ENCODE results near the gene COQ7.

COQ7 gene

DNA sequence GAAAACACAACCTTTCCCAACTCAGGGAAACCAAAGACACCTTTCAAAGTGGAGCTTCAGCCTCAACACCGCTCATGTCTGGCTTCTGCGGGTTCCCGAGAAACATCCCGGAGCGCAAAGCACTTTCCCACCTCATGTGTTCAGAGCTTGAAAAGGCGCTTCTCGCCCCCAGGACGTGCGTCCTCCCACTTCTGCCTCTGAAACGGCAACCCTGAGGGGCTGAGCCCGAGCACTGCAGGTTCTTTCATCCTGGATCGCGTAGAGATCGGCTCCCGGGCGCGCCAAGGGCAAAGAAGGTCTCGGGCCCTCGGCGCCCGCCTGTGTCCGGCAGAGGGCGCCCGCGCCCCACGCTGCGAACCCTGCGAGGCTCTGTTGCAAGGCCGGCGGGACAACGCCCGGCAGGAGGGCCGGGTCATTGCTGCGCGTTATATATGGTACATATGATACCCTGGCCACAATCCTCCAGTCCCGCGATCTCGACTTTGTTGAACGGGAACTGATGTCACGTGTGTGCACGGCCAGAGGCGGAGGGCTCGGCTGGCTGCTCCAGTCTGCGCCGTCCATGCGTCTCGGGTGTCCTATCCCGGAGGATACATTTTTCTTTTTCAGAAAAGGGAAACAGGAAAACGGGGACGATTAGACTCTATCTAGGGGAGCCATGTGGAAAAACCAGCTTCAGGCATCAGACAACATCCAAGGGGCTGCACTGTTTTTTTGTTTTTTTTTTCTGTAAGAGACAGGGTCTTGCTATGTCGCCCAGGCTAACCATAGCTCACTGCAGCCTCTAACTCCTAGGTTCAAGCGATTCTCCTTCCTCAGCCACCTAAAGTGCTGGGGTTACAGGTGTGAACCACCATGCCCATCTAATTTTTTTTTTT lies 19.1 kb downstream of the COQ7 start:
- DNase-seq, result peak; percentile 89

DNA sequence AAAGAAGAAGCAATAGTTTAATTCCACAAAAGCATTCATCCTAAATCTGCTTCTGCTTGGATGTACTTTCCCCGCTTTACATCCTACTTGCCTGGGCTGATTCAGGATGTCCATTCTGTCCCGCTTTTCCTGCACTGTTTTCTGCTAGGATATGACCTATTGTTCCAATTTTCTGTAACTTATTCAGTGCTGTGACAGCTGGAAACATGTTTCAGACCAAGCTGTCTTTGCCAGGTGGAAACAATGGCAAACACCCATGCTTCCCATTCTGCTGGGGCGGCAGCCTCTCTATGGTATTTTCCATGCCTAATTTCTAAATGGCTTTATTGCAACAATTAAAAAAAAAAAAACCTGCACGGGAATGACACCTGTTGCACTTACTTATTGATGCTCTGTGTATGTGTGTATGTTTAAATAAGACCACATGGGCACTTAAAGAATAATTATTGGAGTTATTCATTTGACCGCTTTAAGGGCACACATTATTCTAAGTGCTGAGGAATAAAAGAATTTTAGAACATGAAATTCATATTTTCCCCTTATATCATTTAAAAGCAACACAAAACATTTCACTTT lies 21.0 kb downstream of the COQ7 start:
- DNase-seq, result no peak

GRCh38 chr16:19089410-19089955 lies 22.1 kb downstream of the COQ7 start:
- DNase-seq, result no peak

- no peak for DNase-seq
Observed at GRCh38 chr16:19090916-19091315, 23.5 kb downstream of the COQ7 start.

DNA sequence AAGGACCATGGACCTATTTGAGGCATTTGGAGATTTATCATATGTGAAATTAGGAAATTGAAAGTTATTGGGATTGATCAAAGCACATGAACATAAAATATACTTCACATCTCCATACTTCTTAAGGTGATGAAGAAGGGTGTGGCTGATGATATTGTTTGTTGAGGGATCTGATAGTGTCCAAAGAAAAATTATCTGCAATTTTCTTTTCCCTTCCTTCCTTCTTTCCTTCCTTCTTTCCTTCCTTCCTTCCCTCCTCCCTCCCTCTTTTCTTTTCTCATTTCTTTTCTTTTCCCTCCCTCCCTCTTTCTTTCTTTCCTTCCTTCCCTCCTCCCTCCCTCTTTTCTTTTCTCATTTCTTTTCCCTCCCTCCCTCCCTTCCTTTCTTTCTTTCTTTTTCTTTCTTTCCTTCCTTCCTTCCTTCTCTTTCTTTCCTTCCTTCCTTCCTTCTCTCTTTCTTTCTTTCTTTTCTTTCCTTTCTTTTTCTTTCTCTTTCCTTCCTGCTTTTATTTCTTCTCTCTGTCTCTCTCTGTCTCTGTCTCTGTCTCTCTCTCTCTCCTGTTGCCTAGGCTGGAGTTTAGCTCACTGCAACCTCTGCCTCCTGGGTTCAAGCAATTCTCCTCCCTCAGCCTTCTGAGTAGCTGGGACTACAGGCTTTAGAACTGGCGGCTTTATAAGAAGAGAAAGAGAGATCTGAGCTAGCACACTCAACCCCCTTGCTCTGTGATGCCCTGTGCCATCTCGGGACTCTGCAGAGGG lies 25.4 kb downstream of the COQ7 start:
- DNase-seq, result no peak

DNA sequence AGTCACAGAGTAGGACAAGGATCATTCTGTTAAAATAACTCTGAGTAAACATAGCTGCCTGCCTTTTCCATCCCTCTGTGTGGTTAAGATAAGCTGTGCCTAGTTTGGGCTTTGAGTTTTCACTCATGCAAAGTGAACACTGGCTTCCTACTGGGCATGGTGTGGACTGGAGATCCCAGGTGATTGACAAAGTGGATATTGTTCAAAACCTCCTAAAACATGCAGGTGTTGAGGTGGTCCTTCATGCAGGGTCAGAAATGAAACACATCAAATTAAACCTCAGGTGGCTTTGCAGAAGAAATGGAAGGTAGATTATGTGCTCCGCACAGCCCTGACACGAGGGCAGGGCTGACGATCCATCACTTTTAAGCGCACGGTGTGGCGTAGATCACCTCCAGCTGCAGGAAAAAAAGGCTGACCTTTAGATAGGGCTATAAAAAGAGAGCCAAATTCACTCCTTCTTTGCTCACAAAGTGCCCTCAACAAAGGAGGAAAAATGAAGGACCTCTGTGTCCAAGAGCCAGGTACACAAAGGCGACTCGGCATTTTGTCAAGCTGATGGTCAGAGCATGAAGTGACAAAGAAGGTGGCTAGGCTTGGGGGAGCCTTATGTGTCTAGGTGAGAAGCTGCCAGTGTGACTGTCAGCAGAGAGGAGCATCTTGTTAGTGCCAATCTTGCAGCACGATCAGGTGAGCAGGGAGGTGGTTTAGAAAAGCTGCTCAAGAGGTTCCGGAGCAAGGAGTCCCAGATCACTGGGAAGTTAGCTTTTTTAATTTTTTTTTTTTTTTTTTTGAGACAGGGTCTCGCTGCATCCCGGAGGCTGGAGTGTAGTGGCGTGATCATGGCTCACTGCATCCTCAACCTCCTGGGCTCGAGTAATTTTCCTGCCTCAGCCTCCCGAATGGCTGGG lies 26.5 kb downstream of the COQ7 start:
- DNase-seq, result no peak

DNA sequence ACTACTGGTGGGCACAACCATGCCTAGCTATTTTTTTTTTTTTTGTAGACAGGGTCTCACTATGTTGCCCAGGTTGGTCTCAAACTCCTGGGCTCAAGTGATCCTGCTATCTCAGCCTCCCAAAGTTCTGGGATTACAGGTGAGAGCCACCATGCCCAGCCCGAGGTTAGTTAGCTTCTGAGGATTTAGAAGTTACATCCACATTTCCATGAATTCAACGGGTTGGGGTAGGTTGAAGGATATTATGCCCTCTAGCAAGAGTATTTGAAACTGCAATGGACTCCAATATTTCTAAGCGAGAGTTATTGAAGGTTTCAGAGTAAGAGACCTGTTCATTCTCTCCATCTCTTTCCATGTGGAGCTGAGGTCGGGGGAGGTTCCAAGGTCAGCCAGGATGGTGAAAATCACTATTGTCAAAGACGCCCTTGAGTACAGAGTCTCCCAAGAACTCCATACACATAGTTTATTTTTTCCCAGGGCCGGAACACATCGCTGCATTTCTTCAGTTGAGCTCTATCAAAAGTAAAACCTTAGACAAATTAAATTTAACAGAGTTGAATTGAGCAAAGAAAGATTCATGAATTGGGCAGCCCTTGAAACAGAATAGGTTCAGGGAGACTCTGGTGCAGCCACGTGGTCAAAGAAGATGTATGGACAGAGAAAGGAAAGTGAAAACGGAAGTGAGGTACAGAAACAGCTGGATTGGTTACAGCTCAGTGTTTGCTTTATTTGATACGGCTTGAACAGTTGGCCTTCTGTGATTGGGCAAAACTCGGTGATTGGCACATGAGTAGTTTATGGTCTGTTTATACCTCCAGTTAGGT lies 27.3 kb downstream of the COQ7 start:
- DNase-seq, result no peak

DNA sequence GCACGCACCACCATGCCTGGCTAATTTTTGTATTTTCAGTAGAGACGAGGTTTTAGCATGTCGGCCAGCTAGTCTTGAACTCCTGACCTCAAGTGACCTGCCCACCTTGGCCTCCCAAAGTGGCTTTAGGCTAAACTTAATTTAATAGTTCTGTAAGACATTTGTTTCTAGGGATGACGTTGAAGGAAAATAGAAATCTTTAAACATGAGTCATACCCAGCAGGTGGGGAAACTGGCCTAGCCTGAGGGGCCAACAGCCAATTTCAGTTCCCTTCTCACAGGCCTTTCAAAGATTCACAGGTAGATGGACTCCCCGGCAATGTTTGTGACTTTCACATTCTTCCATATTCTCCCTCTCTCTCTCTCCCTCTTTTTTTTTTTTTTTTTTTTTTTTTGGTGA lies 28.2 kb downstream of the COQ7 start:
- DNase-seq, result no peak

DNA sequence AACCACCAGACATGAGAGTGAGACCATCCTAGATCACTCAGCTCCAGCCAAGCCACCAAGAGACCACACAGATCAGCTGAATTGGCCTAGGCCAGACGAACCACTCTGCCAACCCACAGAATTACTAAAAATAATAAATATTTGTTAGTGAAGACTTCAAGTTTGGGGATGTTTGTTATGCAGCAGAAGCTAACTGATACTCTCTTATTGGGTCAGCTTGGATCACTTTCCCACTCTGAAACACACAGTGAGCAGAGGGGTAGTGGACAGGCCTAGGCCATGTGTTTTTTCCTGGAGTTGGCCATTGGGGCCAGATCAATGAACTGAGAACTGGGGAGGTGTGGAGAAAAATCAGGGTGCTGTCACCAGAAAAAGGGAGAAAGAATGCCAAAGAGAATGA lies 30.8 kb downstream of the COQ7 start:
- DNase-seq, result no peak

GRCh38 chr16:19102187-19102872 lies 34.9 kb downstream of the COQ7 start:
- DNase-seq, result no peak

DNA sequence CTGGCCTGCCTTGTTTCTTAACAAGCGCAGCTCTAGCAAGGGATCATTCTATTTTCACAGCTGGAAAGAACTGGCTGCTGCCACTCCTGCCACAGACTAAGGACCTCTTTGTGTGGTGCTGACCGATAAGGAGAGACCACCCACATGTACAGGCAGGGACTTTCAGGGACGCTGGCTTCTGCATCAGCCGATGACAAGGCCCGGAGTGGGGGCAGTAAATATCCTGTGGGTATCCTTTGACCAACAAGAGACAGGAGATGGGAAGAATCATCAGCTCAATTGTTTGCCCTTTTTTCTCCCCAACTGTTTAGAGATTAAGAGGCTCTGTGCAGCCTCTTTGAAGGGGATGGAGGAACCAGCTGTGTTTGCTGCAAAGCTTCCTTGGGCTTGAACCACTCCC lies 37.2 kb downstream of the COQ7 start:
- DNase-seq, result no peak

- DNase-seq, result no peak
Observed at GRCh38 chr16:19105131-19105530, 37.7 kb downstream of the COQ7 start.

- DNase-seq, result no peak
Observed at GRCh38 chr16:19105891-19106624, 38.6 kb downstream of the COQ7 start.

- DNase-seq, result no peak
Observed at GRCh38 chr16:19106625-19107020, 39.2 kb downstream of the COQ7 start.

GRCh38 chr16:19108409-19109287 lies 41.2 kb downstream of the COQ7 start:
- no peak for DNase-seq

- DNase-seq, result no peak
Observed at GRCh38 chr16:19109288-19109664, 41.9 kb downstream of the COQ7 start.

DNA sequence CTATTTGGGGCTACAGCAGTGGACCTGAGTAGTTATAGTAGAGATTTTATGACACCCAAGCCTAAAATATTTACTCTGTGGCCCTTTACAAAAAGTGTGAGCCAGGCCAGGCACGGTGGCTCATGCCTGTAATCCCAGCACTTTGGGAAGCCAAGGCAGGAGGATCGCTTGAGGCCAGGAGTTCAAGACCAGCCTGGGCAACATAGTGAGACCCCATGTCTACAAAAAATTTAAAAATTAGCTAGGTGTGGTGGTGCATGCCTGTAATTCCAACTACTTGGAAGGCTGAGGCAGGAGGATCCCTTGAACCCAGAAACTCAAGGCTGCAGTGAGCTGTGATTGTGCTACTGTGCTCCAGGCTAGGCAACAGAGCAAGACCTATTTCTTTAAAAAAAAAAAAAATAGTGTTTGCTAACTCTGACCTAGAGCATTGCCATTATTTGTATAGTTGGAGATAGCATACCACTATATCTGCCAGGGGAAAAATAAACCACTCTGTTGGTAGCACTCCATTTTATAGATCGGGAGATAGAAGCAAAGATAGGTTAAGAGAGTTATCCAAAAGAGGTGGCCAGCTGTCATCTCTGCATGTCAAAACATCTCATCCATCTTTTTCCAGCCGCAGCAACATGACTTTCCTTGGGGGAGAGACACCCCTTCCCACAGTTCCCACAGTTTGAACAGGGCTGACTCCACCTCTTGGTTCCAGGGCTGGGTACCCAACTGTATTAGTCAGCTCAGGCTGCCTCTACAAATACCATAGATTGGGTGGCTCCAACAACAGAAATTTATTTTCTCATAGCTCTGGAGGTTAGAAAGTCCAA lies 43.3 kb downstream of the COQ7 start:
- no peak for DNase-seq

DNA sequence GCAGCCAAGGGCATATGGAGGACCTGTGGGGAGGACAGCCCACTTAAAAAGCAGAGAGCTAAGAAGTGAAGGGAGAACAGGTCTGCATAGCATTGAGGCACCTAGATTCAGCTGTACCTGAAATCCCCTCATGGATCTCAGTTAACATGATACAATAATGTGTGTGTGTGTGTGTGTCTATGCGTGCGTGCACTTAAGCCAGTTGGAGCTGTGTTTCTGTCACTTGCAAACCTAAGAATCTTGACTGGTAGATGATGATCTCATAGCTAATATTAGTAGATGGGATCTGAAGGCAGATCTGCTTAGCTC lies 44.6 kb downstream of the COQ7 start:
- no peak for DNase-seq
